ENCODE data around the gene CACNA1C.

The CACNA1C gene

GRCh38 chr12:2688381-2688931 lies 635.7 kb downstream of the CACNA1C start:
- Histone ChIP-seq H3K4me1 (ENCODE audit: control insufficient read depth, insufficient read depth, low read length) (peaks cover 10% of the 10 kb centered on the region), H3K27me3 (ENCODE audit: control insufficient read depth, insufficient read depth, low read length, poor library complexity, severe bottlenecking) (peaks cover 37% of the 10 kb centered on the region), H3K27ac (ENCODE audit: insufficient read depth, low read depth, low read length, poor library complexity, severe bottlenecking) (no peak overlapping the region), H3K36me3 (ENCODE audit: control insufficient read depth, insufficient read depth, low read length) (no peaks in the 10 kb centered on the region), H3K9me3 (ENCODE audit: control insufficient read depth, low read length) (no peaks in the 10 kb centered on the region), H3K4me3 (ENCODE audit: insufficient read depth, low read depth, low read length) (no peak overlapping the region)
- WGBS, 2 experiments = 93 to 94% methylated on average over 20 of the region's 20 CpGs

DNA sequence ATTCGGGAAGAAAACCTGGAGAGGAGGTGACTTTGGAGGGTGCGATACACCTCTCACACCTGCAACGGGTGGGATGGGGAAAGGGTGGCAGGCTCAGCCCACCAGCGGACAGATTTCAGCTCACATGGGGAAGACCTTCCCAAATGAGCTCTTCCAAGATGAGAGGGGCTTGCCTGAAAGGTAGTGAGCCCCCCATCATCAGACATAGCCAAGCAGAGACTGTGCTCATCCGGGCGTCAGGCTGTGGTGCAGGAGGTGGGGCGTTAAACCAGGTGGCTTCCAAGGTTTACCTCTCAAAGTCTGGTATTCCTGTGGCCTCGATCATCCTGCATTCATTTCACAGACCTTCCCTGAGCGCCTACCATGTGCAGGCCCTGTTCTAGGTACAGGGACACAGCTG lies 636.6 kb downstream of the CACNA1C start:
- no peaks in the 10 kb centered on the region for H3K36me3 ChIP-seq (ENCODE audit: control insufficient read depth, insufficient read depth, low read length)
- 91 to 94% methylated on average over 9 of the region's 9 CpGs for WGBS, 2 experiments
- H3K9me3 ChIP-seq (ENCODE audit: control insufficient read depth, low read length) = no peaks in the 10 kb centered on the region
- H3K27me3 ChIP-seq (ENCODE audit: control insufficient read depth, insufficient read depth, low read length, poor library complexity, severe bottlenecking) = peaks cover 44% of the 10 kb centered on the region
- peaks cover 5% of the 10 kb centered on the region for H3K4me1 ChIP-seq (ENCODE audit: control insufficient read depth, insufficient read depth, low read length)
- no peak overlapping the region for H3K27ac ChIP-seq (ENCODE audit: insufficient read depth, low read depth, low read length, poor library complexity, severe bottlenecking)
- H3K4me3 ChIP-seq (ENCODE audit: insufficient read depth, low read depth, low read length) = no peak overlapping the region

DNA sequence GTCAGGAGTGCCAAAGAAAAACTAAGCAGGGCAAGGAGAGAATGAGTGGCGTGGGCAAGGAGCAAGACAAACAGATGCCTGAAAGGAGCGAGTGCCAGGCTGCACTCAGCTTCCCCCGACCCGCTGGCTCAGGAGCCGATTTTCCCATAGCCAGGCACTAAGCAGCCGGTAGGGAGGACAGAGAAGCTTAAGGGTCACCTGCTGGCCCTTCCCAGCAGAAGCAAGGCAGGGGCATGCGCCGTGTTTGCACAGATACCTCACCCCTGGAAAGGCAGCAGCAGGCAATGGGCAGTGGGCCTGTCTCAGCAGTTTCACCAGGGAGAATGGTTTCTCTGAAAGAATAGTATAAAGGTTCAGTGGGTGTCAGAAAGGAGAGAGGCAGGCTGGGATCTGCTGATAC lies 637.1 kb downstream of the CACNA1C start:
- Histone ChIP-seq H3K9me3 (ENCODE audit: control insufficient read depth, low read length) (no peaks in the 10 kb centered on the region), H3K4me1 (ENCODE audit: control insufficient read depth, insufficient read depth, low read length) (peaks cover 5% of the 10 kb centered on the region), H3K4me3 (ENCODE audit: insufficient read depth, low read depth, low read length) (no peak overlapping the region), H3K36me3 (ENCODE audit: control insufficient read depth, insufficient read depth, low read length) (no peaks in the 10 kb centered on the region), H3K27me3 (ENCODE audit: control insufficient read depth, insufficient read depth, low read length, poor library complexity, severe bottlenecking) (peaks cover 44% of the 10 kb centered on the region), H3K27ac (ENCODE audit: insufficient read depth, low read depth, low read length, poor library complexity, severe bottlenecking) (no peak overlapping the region)
- WGBS, 2 experiments = 72 to 73% methylated on average over 8 of the region's 8 CpGs

- H3K27me3 ChIP-seq (ENCODE audit: control insufficient read depth, insufficient read depth, low read length, poor library complexity, severe bottlenecking) = peaks cover 44% of the 10 kb centered on the region
- peak overlapping the region; percentile 47 for H3K4me3 ChIP-seq (ENCODE audit: insufficient read depth, low read depth, low read length)
- no peaks in the 10 kb centered on the region for H3K9me3 ChIP-seq (ENCODE audit: control insufficient read depth, low read length)
- WGBS, 2 experiments = 71 to 74% methylated on average over 14 of the region's 14 CpGs
- H3K4me1 ChIP-seq (ENCODE audit: control insufficient read depth, insufficient read depth, low read length) = peaks cover 5% of the 10 kb centered on the region
- no peak overlapping the region for H3K27ac ChIP-seq (ENCODE audit: insufficient read depth, low read depth, low read length, poor library complexity, severe bottlenecking)
- H3K36me3 ChIP-seq (ENCODE audit: control insufficient read depth, insufficient read depth, low read length) = no peaks in the 10 kb centered on the region
Observed at GRCh38 chr12:2690348-2691005, 637.7 kb downstream of the CACNA1C start.

GRCh38 chr12:2691006-2691344 lies 638.2 kb downstream of the CACNA1C start:
- Histone ChIP-seq H3K27ac (ENCODE audit: insufficient read depth, low read depth, low read length, poor library complexity, severe bottlenecking) (no peak overlapping the region), H3K9me3 (ENCODE audit: control insufficient read depth, low read length) (no peaks in the 10 kb centered on the region), H3K4me3 (ENCODE audit: insufficient read depth, low read depth, low read length) (peak overlapping the region; percentile 47), H3K36me3 (ENCODE audit: control insufficient read depth, insufficient read depth, low read length) (no peaks in the 10 kb centered on the region), H3K27me3 (ENCODE audit: control insufficient read depth, insufficient read depth, low read length, poor library complexity, severe bottlenecking) (peaks cover 44% of the 10 kb centered on the region), H3K4me1 (ENCODE audit: control insufficient read depth, insufficient read depth, low read length) (peaks cover 5% of the 10 kb centered on the region)
- 2% methylated on average over 28 of the region's 28 CpGs for WGBS, 2 experiments

GRCh38 chr12:2691345-2692071 lies 638.7 kb downstream of the CACNA1C start:
- peak overlapping the region; percentile 47 for H3K4me3 ChIP-seq (ENCODE audit: insufficient read depth, low read depth, low read length)
- H3K27ac ChIP-seq (ENCODE audit: insufficient read depth, low read depth, low read length, poor library complexity, severe bottlenecking) = no peak overlapping the region
- WGBS, 2 experiments = 1% methylated on average over 60 to 62 of the region's 62 CpGs
- H3K27me3 ChIP-seq (ENCODE audit: control insufficient read depth, insufficient read depth, low read length, poor library complexity, severe bottlenecking) = peaks cover 44% of the 10 kb centered on the region
- no peaks in the 10 kb centered on the region for H3K36me3 ChIP-seq (ENCODE audit: control insufficient read depth, insufficient read depth, low read length)
- peaks cover 5% of the 10 kb centered on the region for H3K4me1 ChIP-seq (ENCODE audit: control insufficient read depth, insufficient read depth, low read length)
- H3K9me3 ChIP-seq (ENCODE audit: control insufficient read depth, low read length) = no peaks in the 10 kb centered on the region

DNA sequence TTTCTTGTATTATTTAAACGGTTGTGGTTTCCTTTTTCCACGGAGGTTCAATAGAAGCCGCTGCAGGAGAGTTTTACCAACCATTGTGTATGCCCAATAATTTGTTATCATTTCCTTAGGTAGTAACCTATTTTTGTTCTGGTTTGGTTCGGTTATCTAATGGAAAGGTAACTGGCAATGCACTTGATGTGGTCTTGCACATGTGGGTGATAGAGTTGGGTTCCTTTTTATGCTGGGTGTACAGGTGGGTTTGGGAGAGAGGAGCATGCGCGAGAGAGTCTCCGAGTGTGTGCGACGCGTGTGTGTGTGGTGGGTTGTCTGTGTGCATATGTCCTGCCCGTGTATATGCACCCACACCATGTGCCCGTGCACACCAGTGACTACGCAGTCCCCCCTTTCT lies 639.3 kb downstream of the CACNA1C start:
- WGBS, 2 experiments = 76 to 77% methylated on average over 13 of the region's 13 CpGs
- peak overlapping the region; percentile 47 for H3K4me3 ChIP-seq (ENCODE audit: insufficient read depth, low read depth, low read length)
- no peaks in the 10 kb centered on the region for H3K36me3 ChIP-seq (ENCODE audit: control insufficient read depth, insufficient read depth, low read length)
- peaks cover 44% of the 10 kb centered on the region for H3K27me3 ChIP-seq (ENCODE audit: control insufficient read depth, insufficient read depth, low read length, poor library complexity, severe bottlenecking)
- no peaks in the 10 kb centered on the region for H3K9me3 ChIP-seq (ENCODE audit: control insufficient read depth, low read length)
- no peak overlapping the region for H3K27ac ChIP-seq (ENCODE audit: insufficient read depth, low read depth, low read length, poor library complexity, severe bottlenecking)
- H3K4me1 ChIP-seq (ENCODE audit: control insufficient read depth, insufficient read depth, low read length) = peaks cover 5% of the 10 kb centered on the region

GRCh38 chr12:2693244-2693860 lies 640.6 kb downstream of the CACNA1C start:
- Histone ChIP-seq H3K36me3 (ENCODE audit: control insufficient read depth, insufficient read depth, low read length) (no peaks in the 10 kb centered on the region), H3K27ac (ENCODE audit: insufficient read depth, low read depth, low read length, poor library complexity, severe bottlenecking) (no peak overlapping the region), H3K4me1 (ENCODE audit: control insufficient read depth, insufficient read depth, low read length) (peaks cover 5% of the 10 kb centered on the region), H3K4me3 (ENCODE audit: insufficient read depth, low read depth, low read length) (no peak overlapping the region), H3K27me3 (ENCODE audit: control insufficient read depth, insufficient read depth, low read length, poor library complexity, severe bottlenecking) (peaks cover 44% of the 10 kb centered on the region), H3K9me3 (ENCODE audit: control insufficient read depth, low read length) (no peaks in the 10 kb centered on the region)
- WGBS, 2 experiments = 50 to 53% methylated on average over 9 to 10 of the region's 10 CpGs

DNA sequence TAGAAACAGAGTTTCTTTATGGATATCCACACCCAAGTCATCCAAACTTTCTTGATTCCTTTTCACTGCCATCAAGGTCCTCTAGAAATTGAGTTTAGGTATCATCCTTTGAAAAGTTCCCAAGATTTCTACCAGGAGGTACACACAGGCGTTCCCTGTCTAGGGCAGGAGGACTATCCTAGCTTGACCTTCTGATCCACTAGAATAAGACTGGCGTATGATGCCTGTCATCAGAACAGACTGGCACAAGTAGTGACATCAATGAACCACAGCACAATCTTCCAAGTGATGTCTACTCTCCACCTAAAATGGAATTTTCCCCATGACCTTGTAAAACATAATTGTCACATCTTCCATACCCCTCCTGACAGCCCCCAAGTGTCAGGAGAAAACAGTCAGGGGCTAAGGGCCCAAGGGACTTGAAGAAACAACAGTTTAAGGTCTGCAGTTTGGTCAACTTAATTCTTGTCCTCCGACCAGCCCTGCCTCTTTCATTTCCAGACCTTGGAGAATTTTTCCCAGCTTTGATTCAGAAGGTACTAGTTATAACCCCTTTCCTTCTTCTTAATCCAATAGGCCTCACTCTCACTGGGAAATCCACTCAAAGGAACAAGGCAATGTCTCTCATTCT lies 641.3 kb downstream of the CACNA1C start:
- H3K27me3 ChIP-seq (ENCODE audit: control insufficient read depth, insufficient read depth, low read length, poor library complexity, severe bottlenecking) = peaks cover 44% of the 10 kb centered on the region

DNA sequence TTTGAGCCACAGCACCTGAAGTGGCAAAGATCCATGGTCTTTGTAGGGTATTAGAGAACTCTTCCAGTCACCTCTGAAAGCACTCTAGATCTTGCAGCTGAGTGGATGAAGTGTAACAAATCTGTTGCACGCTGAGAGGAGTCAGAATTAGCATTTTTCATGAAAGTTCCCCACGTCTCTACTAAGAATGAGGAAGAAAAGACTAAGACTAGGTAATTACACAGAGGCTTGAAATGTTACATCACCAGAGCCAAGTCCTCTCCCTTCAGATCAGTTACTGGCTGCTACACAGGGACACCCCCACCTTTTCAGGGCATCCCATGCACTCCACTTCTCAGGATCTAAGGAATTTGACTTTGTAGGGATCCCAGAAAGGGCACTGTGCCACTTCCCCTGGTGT lies 643.3 kb downstream of the CACNA1C start:
- no peaks in the 10 kb centered on the region for H3K9me3 ChIP-seq (ENCODE audit: control insufficient read depth, low read length)
- H3K27ac ChIP-seq (ENCODE audit: insufficient read depth, low read depth, low read length, poor library complexity, severe bottlenecking) = no peak overlapping the region
- no peaks in the 10 kb centered on the region for H3K36me3 ChIP-seq (ENCODE audit: control insufficient read depth, insufficient read depth, low read length)
- peaks cover 28% of the 10 kb centered on the region for H3K27me3 ChIP-seq (ENCODE audit: control insufficient read depth, insufficient read depth, low read length, poor library complexity, severe bottlenecking)
- H3K4me3 ChIP-seq (ENCODE audit: insufficient read depth, low read depth, low read length) = no peak overlapping the region
- 95% methylated on average over 2 of the region's 2 CpGs for WGBS, 2 experiments
- H3K4me1 ChIP-seq (ENCODE audit: control insufficient read depth, insufficient read depth, low read length) = peaks cover 5% of the 10 kb centered on the region

More for the DNA sequence above, 641.3 kb downstream of the CACNA1C start:
- Histone ChIP-seq H3K27ac (ENCODE audit: insufficient read depth, low read depth, low read length, poor library complexity, severe bottlenecking) (no peak overlapping the region), H3K4me3 (ENCODE audit: insufficient read depth, low read depth, low read length) (no peak overlapping the region), H3K4me1 (ENCODE audit: control insufficient read depth, insufficient read depth, low read length) (peaks cover 5% of the 10 kb centered on the region), H3K36me3 (ENCODE audit: control insufficient read depth, insufficient read depth, low read length) (no peaks in the 10 kb centered on the region), H3K9me3 (ENCODE audit: control insufficient read depth, low read length) (no peaks in the 10 kb centered on the region)
- 89 to 94% methylated on average over 3 of the region's 3 CpGs for WGBS, 2 experiments
